H9 (cell line): ENCODE results near the gene COX4I2. TPM values are rescaled to one million over a fixed set of nuclear protein-coding genes. Genes with fewer than 3 reads are reported as not detected.

Experiments
- DNase-seq: peaks from one replicate; pipeline ENCODE4 v3.0.0-alpha.2; 2017
- H2AFZ ChIP-seq: one replicate; pipeline ENCODE4 v1.6.1; 2013; ENCODE audit warnings: mild to moderate bottlenecking, low read length, control low read depth, moderate library complexity
- H2AK5ac ChIP-seq: 2 replicates; pipeline ENCODE4 v1.6.1; 2013; ENCODE audit warnings: low read length, control low read depth, mixed read lengths; ENCODE audit not compliant: insufficient read length
- H2BK120ac ChIP-seq: one replicate; pipeline ENCODE4 v1.6.1; 2013; ENCODE audit warnings: low read depth, mild to moderate bottlenecking, low read length, control low read depth, inconsistent platforms; ENCODE audit not compliant: poor library complexity, severe bottlenecking
- H2BK12ac ChIP-seq: 2 replicates; pipeline ENCODE4 v1.6.1; 2013; ENCODE audit warnings: low read length, control low read depth, mixed read lengths, low read depth; ENCODE audit not compliant: insufficient read length
- H2BK15ac ChIP-seq: 2 replicates; pipeline ENCODE4 v1.6.1; 2013; ENCODE audit warnings: low read depth, low read length, control low read depth
- H2BK20ac ChIP-seq: one replicate; pipeline ENCODE4 v1.6.1; 2013; ENCODE audit warnings: low read depth, mild to moderate bottlenecking, low read length, control low read depth, inconsistent platforms; ENCODE audit not compliant: poor library complexity, severe bottlenecking
- H2BK5ac ChIP-seq: 2 replicates; pipeline ENCODE4 v1.6.1; 2013; ENCODE audit warnings: low read length, control low read depth, mixed read lengths; ENCODE audit not compliant: insufficient read length
- H3K14ac ChIP-seq: 2 replicates; pipeline ENCODE4 v1.6.1; 2013; ENCODE audit warnings: low read length, control low read depth; ENCODE audit not compliant: insufficient read depth
- H3K18ac ChIP-seq: 2 replicates; pipeline ENCODE4 v1.6.1; 2013; ENCODE audit warnings: low read depth, mild to moderate bottlenecking, mixed read lengths, low read length, control low read depth; ENCODE audit not compliant: insufficient read length
- H3K23ac ChIP-seq: 2 replicates; pipeline ENCODE4 v1.6.1; 2013; ENCODE audit warnings: low read length, control low read depth, mixed read lengths, low read depth; ENCODE audit not compliant: insufficient read length
- H3K23me2 ChIP-seq: 2 replicates; pipeline ENCODE4 v1.6.1; 2013; ENCODE audit warnings: low read depth, mild to moderate bottlenecking, mixed read lengths, low read length, control low read depth; ENCODE audit not compliant: insufficient read length, poor library complexity, severe bottlenecking
- H3K27ac ChIP-seq: 2 replicates; pipeline ENCODE4 v1.5.1; 2013; ENCODE audit warnings: low read length, control low read depth, mixed read lengths, low read depth; ENCODE audit not compliant: insufficient read length
- H3K27me3 ChIP-seq: 2 replicates; pipeline ENCODE4 v1.6.1; 2013; ENCODE audit warnings: low read length, control low read depth, inconsistent platforms; ENCODE audit not compliant: insufficient read depth
- H3K4ac ChIP-seq: 2 replicates; pipeline ENCODE4 v1.6.1; 2013; ENCODE audit warnings: low read depth, mild to moderate bottlenecking, control low read depth, inconsistent platforms, low read length, moderate library complexity
- H3K4me1 ChIP-seq: 2 replicates; pipeline ENCODE4 v1.6.1; 2013; ENCODE audit warnings: low read length, control low read depth, inconsistent platforms; ENCODE audit not compliant: insufficient read depth
- H3K4me2 ChIP-seq: 2 replicates; pipeline ENCODE4 v1.6.1; 2013; ENCODE audit warnings: low read length, control low read depth, mixed read lengths; ENCODE audit not compliant: insufficient read length, insufficient read depth
- H3K56ac ChIP-seq: 2 replicates; pipeline ENCODE4 v1.6.1; 2013; ENCODE audit warnings: low read depth, mild to moderate bottlenecking, mixed read lengths, low read length, control low read depth; ENCODE audit not compliant: insufficient read length
- H3K79me1 ChIP-seq: 2 replicates; pipeline ENCODE4 v1.6.1; 2013; ENCODE audit warnings: low read depth, mild to moderate bottlenecking, moderate library complexity, low read length, control low read depth, inconsistent platforms; ENCODE audit not compliant: insufficient read depth, poor library complexity, severe bottlenecking
- H3K79me2 ChIP-seq: 2 replicates; pipeline ENCODE4 v1.6.1; 2013; ENCODE audit warnings: low read length, control low read depth, inconsistent platforms; ENCODE audit not compliant: insufficient read depth
- H3K9ac ChIP-seq: 2 replicates; pipeline ENCODE4 v1.6.1; 2013; ENCODE audit warnings: low read length, control low read depth, mixed read lengths; ENCODE audit not compliant: insufficient read length; ENCODE audit errors: extremely low read depth
- H3K9me3 ChIP-seq: one replicate; pipeline ENCODE4 v1.6.1; 2013; ENCODE audit warnings: low read depth, low read length, inconsistent platforms; ENCODE audit not compliant: control insufficient read depth
- H3T11ph ChIP-seq: one replicate; pipeline ENCODE4 v1.6.1; 2013; ENCODE audit warnings: mild to moderate bottlenecking, low read length, control low read depth, inconsistent platforms
- H4K20me1 ChIP-seq: one replicate; pipeline ENCODE4 v1.6.1; 2013; ENCODE audit not compliant: control insufficient read depth, insufficient read length, insufficient read depth
- H4K5ac ChIP-seq: 2 replicates; pipeline ENCODE4 v1.6.1; 2013; ENCODE audit warnings: low read depth, mild to moderate bottlenecking, mixed read lengths, low read length, control low read depth; ENCODE audit not compliant: insufficient read length
- H4K8ac ChIP-seq: replicated peaks from 2 replicates; pipeline ENCODE4 v1.6.1; 2013; ENCODE audit warnings: low read length, control low read depth, mixed read lengths, low read depth; ENCODE audit not compliant: insufficient read length
- H4K91ac ChIP-seq: 2 replicates; pipeline ENCODE4 v1.6.1; 2013; ENCODE audit warnings: low read depth, mild to moderate bottlenecking, moderate library complexity, mixed read lengths, low read length, control low read depth; ENCODE audit not compliant: insufficient read length
- H3K27ac Mint-ChIP-seq, 3 experiments: 2 replicates in 2 of 3; 3 replicates in 1 of 3; pipeline ENCODE4 v1.8.0; 2020 to 2021; ENCODE audit warnings: mixed read lengths in 3 of 3, mild to moderate bottlenecking in 1 of 3, moderate library complexity in 1 of 3
- H3K27me3 Mint-ChIP-seq: 2 replicates; pipeline ENCODE4 v1.8.0; 2021; ENCODE audit warnings: low read depth, mild to moderate bottlenecking, moderate library complexity, mixed read lengths
- H3K36me3 Mint-ChIP-seq, 3 experiments: 2 replicates in 2 of 3; 3 replicates in 1 of 3; pipeline ENCODE4 v1.8.0; 2020 to 2021; ENCODE audit warnings: low read depth in 3 of 3, mixed read lengths in 3 of 3; ENCODE audit not compliant: insufficient read depth in 1 of 3
- H3K4me1 Mint-ChIP-seq, 2 experiments: 2 replicates each; pipeline ENCODE4 v1.8.0; 2020; ENCODE audit warnings: mixed read lengths in 2 of 2
- H3K4me3 Mint-ChIP-seq, 2 experiments: 2 replicates in 1 of 2; 3 replicates in 1 of 2; pipeline ENCODE4 v1.8.0; 2020 to 2021; ENCODE audit warnings: mild to moderate bottlenecking in 2 of 2, mixed read lengths in 2 of 2, moderate library complexity in 1 of 2
- H3K9me3 Mint-ChIP-seq, 2 experiments: 2 replicates in 1 of 2; 3 replicates in 1 of 2; pipeline ENCODE4 v1.8.0; 2020; ENCODE audit warnings: mild to moderate bottlenecking in 2 of 2, mixed read lengths in 2 of 2, moderate library complexity in 1 of 2
- WGBS: extraction: QIAGEN DNeasy Blood & Tissue Kit; methylation state at CpG from one replicate; pipeline ENCODE4 v1.1.7; 2013; ENCODE audit warnings: missing lambda C conversion rate, low lambda C conversion rate, mixed read lengths; ENCODE audit not compliant: insufficient read length; ENCODE audit errors: extremely low coverage; 5-methylcytosine and 5-hydroxymethylcytosine counted together
- total RNA-seq: library from RNA; stranded (reverse); gene quantifications from 2 replicates; pipeline ENCODE4 v1.2.1, GENCODE V29; 2021
- TF ChIP-seq, protein P1 (sequence below): fragments of 200-600 bp; sonication (generic); conservative IDR thresholded peaks from 3 replicates; pipeline ENCODE4 v1.8.0; 2021; ENCODE audit warnings: antibody characterized with exemption, mild to moderate bottlenecking

The COX4I2 gene
- total RNA-seq, 1 experiment from 2014 or later: not detected

DNA sequence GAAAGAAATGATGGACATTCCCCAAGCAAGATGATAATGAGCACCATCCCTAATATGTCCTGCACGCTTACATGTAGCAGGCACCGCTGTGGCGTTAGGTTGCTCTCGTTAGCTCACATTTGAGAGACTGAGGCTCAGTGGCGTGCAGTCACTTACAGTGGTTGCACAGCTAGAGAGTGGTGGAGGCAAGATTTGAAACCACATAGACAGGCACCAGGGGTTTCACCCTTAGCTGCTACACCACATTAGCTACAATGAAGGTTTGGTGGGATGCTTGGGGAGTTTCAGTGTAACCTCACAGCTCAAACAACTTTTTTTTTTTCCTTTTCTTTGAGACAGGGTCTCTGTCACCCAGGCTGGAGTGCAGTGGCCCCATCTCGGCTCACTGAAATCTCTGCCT, 3.7 kb downstream of the COX4I2 start:
- H3K27me3 Mint-ChIP-seq: peaks cover 8% of the 10 kb centered on the region
- no peak overlapping the region for H3K18ac ChIP-seq
- H2AFZ ChIP-seq: no peak overlapping the region
- no CpG with 5 or more reads among the region's 6 CpGs for WGBS
- no peak overlapping the region for H2AK5ac ChIP-seq
- H3K14ac ChIP-seq: no peak overlapping the region
- H3K4me1 Mint-ChIP-seq: peaks cover 9 to 16% of the 10 kb centered on the region in 2 experiments
- H3K9me3 Mint-ChIP-seq: no peaks in the 10 kb centered on the region
- H2BK20ac ChIP-seq: no peak overlapping the region
- no peak overlapping the region for H4K8ac ChIP-seq
- no peaks in the 10 kb centered on the region for H3K79me2 ChIP-seq
- H3K56ac ChIP-seq: no peak overlapping the region
- no peaks in the 10 kb centered on the region for H3K9me3 ChIP-seq
- H3K36me3 Mint-ChIP-seq: no peaks in the 10 kb centered on the region
- no peak overlapping the region for H3K4me3 Mint-ChIP-seq
- no peak overlapping the region for H4K5ac ChIP-seq
- no peaks in the 10 kb centered on the region for H3K23me2 ChIP-seq
- no peak overlapping the region for H3K27ac ChIP-seq
- TF ChIP-seq, protein P1, sequence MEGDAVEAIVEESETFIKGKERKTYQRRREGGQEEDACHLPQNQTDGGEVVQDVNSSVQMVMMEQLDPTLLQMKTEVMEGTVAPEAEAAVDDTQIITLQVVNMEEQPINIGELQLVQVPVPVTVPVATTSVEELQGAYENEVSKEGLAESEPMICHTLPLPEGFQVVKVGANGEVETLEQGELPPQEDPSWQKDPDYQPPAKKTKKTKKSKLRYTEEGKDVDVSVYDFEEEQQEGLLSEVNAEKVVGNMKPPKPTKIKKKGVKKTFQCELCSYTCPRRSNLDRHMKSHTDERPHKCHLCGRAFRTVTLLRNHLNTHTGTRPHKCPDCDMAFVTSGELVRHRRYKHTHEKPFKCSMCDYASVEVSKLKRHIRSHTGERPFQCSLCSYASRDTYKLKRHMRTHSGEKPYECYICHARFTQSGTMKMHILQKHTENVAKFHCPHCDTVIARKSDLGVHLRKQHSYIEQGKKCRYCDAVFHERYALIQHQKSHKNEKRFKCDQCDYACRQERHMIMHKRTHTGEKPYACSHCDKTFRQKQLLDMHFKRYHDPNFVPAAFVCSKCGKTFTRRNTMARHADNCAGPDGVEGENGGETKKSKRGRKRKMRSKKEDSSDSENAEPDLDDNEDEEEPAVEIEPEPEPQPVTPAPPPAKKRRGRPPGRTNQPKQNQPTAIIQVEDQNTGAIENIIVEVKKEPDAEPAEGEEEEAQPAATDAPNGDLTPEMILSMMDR: no peak
- no peaks in the 10 kb centered on the region for H3K4me1 ChIP-seq
- H3K79me1 ChIP-seq: no peaks in the 10 kb centered on the region
- H2BK120ac ChIP-seq: no peak overlapping the region
- DNase-seq: no peak
- H4K20me1 ChIP-seq: no peaks in the 10 kb centered on the region
- no peak overlapping the region for H2BK12ac ChIP-seq
- no peak overlapping the region for H3K4ac ChIP-seq
- H4K91ac ChIP-seq: no peak overlapping the region
- H2BK5ac ChIP-seq: no peak overlapping the region
- H3K27me3 ChIP-seq: no peaks in the 10 kb centered on the region
- no peak overlapping the region for H3K23ac ChIP-seq
- no peak overlapping the region for H3K9ac ChIP-seq
- H3K4me2 ChIP-seq: no peak overlapping the region
- no peak overlapping the region for H3T11ph ChIP-seq
- no peak overlapping the region; a peak in 1 of 7 replicates for H3K27ac Mint-ChIP-seq
- H2BK15ac ChIP-seq: no peak overlapping the region
